GM13977 (cell line): Measurements from ENCODE around the gene RARS2.
"Not testable (repeated sequence)": the region's sequence is repeated elsewhere in the genome, so short reads cannot be mapped to it uniquely, and the experiment has no call there.

Experiments used
- DNase-seq: peaks from one replicate; pipeline ENCODE4 v3.0.0; 2012; ENCODE audit warnings: low spot score
- in situ Hi-C: fragments of 300-500 bp; cut with MboI; formaldehyde crosslinking; loops from one replicate; pipeline ENCODE4 v1.12.0; 2022; ENCODE audit warnings: low sequenced_read_pairs, low pct_unique_long_range_greater_than_20kb, mixed read lengths, inconsistent platforms; ENCODE audit not compliant: unreplicated experiment
- TF ChIP-seq, protein P1 (sequence below): IDR thresholded peaks from 2 replicates; pipeline ENCODE4 v1.5.1; 2012; ENCODE audit warnings: mild to moderate bottlenecking, control low read depth; ENCODE audit not compliant: insufficient read depth; ENCODE audit errors: extremely low read depth, missing control alignments

The RARS2 gene

GRCh38 chr6:87628881-87629280 lies 39.1 kb upstream of the RARS2 start:
- TF ChIP-seq, protein P1, sequence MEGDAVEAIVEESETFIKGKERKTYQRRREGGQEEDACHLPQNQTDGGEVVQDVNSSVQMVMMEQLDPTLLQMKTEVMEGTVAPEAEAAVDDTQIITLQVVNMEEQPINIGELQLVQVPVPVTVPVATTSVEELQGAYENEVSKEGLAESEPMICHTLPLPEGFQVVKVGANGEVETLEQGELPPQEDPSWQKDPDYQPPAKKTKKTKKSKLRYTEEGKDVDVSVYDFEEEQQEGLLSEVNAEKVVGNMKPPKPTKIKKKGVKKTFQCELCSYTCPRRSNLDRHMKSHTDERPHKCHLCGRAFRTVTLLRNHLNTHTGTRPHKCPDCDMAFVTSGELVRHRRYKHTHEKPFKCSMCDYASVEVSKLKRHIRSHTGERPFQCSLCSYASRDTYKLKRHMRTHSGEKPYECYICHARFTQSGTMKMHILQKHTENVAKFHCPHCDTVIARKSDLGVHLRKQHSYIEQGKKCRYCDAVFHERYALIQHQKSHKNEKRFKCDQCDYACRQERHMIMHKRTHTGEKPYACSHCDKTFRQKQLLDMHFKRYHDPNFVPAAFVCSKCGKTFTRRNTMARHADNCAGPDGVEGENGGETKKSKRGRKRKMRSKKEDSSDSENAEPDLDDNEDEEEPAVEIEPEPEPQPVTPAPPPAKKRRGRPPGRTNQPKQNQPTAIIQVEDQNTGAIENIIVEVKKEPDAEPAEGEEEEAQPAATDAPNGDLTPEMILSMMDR: no peak
- in situ Hi-C loops: no loop called here
- DNase-seq: no peak

DNA sequence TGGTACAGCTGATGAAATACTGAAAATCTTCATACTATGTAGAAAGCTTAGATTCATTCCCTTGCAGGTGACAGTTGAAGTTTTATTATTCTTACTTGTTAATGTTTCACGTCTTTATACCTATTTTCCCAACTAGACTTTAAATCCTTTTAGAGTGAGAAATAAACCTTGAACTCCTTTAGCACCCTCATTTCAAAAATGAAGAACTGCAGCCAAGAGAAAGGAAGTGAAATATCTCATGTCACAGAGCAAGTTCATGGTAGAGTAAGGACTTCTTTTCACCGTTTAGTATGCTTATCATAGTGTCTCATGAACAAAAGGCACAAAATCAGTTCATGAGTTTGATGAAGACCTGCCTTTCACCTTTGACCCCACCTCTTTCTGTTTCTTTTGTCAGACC lies 38.6 kb upstream of the RARS2 start:
- in situ Hi-C loops: no loop called here
- DNase-seq: no peak
- TF ChIP-seq, protein P1: no peak

- TF ChIP-seq, protein P1: no peak
- no peak for DNase-seq
- in situ Hi-C loops: no loop called here
These were observed 33.5 kb upstream of the RARS2 start for GRCh38 chr6:87623248-87623647.

DNA sequence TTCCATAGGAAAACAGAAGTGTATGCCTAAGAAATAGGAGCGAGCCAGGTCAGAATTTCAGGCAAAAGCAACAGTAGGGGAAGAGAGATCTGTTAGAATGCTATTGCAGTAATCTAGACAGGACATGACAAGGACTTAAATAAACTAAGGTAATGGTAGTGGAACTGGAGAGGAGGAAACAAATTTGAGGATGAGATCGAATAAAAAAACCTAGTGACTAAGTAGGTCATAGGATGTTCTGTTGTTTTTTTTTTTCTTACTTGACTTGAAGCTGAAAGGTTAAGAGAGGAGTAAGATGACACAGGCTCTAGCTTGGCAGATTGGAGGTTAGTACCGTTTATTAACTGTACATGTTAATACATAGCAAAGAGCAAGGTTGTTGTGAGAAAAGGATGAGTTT lies 28.7 kb upstream of the RARS2 start:
- DNase-seq: no peak
- in situ Hi-C loops: no loop called here
- TF ChIP-seq, protein P1: no peak

- no peak for DNase-seq
- TF ChIP-seq, protein P1: no peak
- in situ Hi-C loops: no loop called here
These were observed 27.6 kb upstream of the RARS2 start for GRCh38 chr6:87617405-87617804.

DNA sequence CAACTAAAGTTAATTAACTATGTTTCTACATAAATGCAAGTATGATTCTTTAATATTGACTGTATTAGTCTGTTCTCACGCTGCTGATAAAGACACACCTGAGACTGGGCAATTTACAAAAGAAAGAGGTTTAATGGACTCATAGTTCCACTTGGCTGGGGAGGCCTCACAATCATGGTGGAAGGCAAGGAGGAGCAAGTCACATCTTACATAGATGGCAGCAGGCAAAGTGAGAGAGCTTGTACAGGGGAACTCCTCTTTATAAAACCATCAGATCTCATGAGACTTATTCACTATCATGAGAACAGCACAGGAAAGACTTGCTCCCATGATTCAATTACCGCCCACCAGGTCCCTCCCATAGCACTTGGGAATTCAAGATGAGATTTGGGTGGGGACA lies 23.2 kb upstream of the RARS2 start:
- in situ Hi-C loops, DNase-seq: not testable (repeated sequence)

GRCh38 chr6:87608802-87609201 lies 19.0 kb upstream of the RARS2 start:
- no peak for DNase-seq
- TF ChIP-seq, protein P1: no peak
- in situ Hi-C loops: no loop called here
